HepG2 (cell line): ENCODE data around the gene ZSCAN26. TPM values are rescaled to one million over a fixed set of nuclear protein-coding genes. Genes with fewer than 3 reads are reported as not detected.

ENCODE experiments used
- HNF4G ChIP-seq, 2 experiments: sonication (generic) in 1 of 2; formaldehyde crosslinking in 1 of 2; IDR thresholded peaks; 2 replicates each; pipeline versions ENCODE4 v1.4.0 to v1.6.1; 2011 to 2020; ENCODE audit warnings: borderline replicate concordance in 2 of 2, low read depth in 2 of 2, mild to moderate bottlenecking in 2 of 2, low read length in 1 of 2, missing genetic modification reagents in 1 of 2, moderate library complexity in 1 of 2
- IKZF4 ChIP-seq: sonication (generic); formaldehyde crosslinking; IDR thresholded peaks from 2 replicates; pipeline ENCODE4 v1.5.1; 2020; ENCODE audit warnings: borderline replicate concordance, mild to moderate bottlenecking, low read depth, missing genetic modification reagents; ENCODE audit errors: not compliant biosample characterization
- MEIS2 ChIP-seq: sonication (generic); formaldehyde crosslinking; IDR thresholded peaks from 2 replicates; pipeline ENCODE4 v1.9.0; 2021; ENCODE audit warnings: mild to moderate bottlenecking, missing genetic modification reagents
- NBN ChIP-seq: fragments of 450-650 bp; conservative IDR thresholded peaks from 2 replicates; pipeline ENCODE4 v1.6.1; 2017
- XRCC5 ChIP-seq: fragments of 200-400 bp; formaldehyde crosslinking; optimal IDR thresholded peaks from 2 replicates; pipeline ENCODE3; 2017; ENCODE audit warnings: mild to moderate bottlenecking, low read length
- ZMYM2 ChIP-seq: sonication (generic); formaldehyde crosslinking; IDR thresholded peaks from 2 replicates; pipeline ENCODE4 v1.8.0; 2022; ENCODE audit warnings: mild to moderate bottlenecking, missing genetic modification reagents
- ZNF607 ChIP-seq: sonication (generic); formaldehyde crosslinking; IDR thresholded peaks from 2 replicates; pipeline ENCODE4 v1.5.1; 2020; ENCODE audit warnings: missing genetic modification reagents, mild to moderate bottlenecking, borderline replicate concordance
- ZNF652 ChIP-seq: IDR thresholded peaks from 2 replicates; pipeline ENCODE4 v1.6.1; 2016; ENCODE audit warnings: low read depth, borderline replicate concordance
- ZNF773 ChIP-seq: sonication (generic); formaldehyde crosslinking; IDR thresholded peaks from 2 replicates; pipeline ENCODE4 v1.4.0; 2020; ENCODE audit warnings: missing genetic modification reagents, borderline replicate concordance
- ZNF788 ChIP-seq: sonication (generic); formaldehyde crosslinking; IDR thresholded peaks from 2 replicates; pipeline ENCODE4 v1.5.0; 2020; ENCODE audit warnings: mild to moderate bottlenecking, missing genetic modification reagents, borderline replicate concordance
- polyA plus RNA-seq, 8 experiments: library from polyadenylated mRNA; depleted of rRNA in 3 of 8; stranded (reverse) in 7 of 8; unstranded in 1 of 8; fragments of >200 nt; fragmentation: Illumina TruSeq in 4 of 8; extraction: Trizol in 4 of 8; gene quantifications; 2 replicates each; pipeline versions ENCODE4 v1.2.1 to v1.2.3, GENCODE V29; 2011 to 2016; ENCODE audit warnings: low read depth in 4 of 8, missing spikeins in 1 of 8, mixed read lengths in 1 of 8; ENCODE audit not compliant: insufficient read depth in 1 of 8
- total RNA-seq, 5 experiments: library from RNA; depleted of rRNA; stranded (reverse); fragments of >200 nt; fragmentation: Illumina TruSeq; extraction: Trizol; gene quantifications; 2 replicates each; pipeline ENCODE4 v1.2.3, GENCODE V29; 2016; ENCODE audit warnings: low read depth in 1 of 5
- TF ChIP-seq, protein P1 (sequence below): sonication (generic); formaldehyde crosslinking; IDR thresholded peaks from 2 replicates; pipeline ENCODE4 v1.9.0; 2021; ENCODE audit warnings: mild to moderate bottlenecking, missing genetic modification reagents
- TF ChIP-seq, protein P2 (sequence below): IDR thresholded peaks from 2 replicates; pipeline ENCODE4 v1.6.1; 2016; ENCODE audit warnings: low read depth, missing genetic modification reagents, missing compliant biosample characterization
- TF ChIP-seq, protein P3 (sequence below): IDR thresholded peaks from 2 replicates; pipeline ENCODE4 v1.6.1; 2018; ENCODE audit warnings: missing genetic modification reagents
- TF ChIP-seq, protein P4 (sequence below): sonication (generic); formaldehyde crosslinking; IDR thresholded peaks from 2 replicates; pipeline ENCODE4 v1.4.0; 2020; ENCODE audit warnings: missing genetic modification reagents

ZSCAN26 gene
- total and polyA plus RNA-seq, 2 of the 13 experiments (the other 11 are each of a cell fraction or from before 2014, with no cell fraction given), result 12.0 to 15.6 TPM

GRCh38 chr6:28323813-28324424 lies 57.0 kb downstream of the ZSCAN26 start (continued):
- TF ChIP-seq, protein P1, sequence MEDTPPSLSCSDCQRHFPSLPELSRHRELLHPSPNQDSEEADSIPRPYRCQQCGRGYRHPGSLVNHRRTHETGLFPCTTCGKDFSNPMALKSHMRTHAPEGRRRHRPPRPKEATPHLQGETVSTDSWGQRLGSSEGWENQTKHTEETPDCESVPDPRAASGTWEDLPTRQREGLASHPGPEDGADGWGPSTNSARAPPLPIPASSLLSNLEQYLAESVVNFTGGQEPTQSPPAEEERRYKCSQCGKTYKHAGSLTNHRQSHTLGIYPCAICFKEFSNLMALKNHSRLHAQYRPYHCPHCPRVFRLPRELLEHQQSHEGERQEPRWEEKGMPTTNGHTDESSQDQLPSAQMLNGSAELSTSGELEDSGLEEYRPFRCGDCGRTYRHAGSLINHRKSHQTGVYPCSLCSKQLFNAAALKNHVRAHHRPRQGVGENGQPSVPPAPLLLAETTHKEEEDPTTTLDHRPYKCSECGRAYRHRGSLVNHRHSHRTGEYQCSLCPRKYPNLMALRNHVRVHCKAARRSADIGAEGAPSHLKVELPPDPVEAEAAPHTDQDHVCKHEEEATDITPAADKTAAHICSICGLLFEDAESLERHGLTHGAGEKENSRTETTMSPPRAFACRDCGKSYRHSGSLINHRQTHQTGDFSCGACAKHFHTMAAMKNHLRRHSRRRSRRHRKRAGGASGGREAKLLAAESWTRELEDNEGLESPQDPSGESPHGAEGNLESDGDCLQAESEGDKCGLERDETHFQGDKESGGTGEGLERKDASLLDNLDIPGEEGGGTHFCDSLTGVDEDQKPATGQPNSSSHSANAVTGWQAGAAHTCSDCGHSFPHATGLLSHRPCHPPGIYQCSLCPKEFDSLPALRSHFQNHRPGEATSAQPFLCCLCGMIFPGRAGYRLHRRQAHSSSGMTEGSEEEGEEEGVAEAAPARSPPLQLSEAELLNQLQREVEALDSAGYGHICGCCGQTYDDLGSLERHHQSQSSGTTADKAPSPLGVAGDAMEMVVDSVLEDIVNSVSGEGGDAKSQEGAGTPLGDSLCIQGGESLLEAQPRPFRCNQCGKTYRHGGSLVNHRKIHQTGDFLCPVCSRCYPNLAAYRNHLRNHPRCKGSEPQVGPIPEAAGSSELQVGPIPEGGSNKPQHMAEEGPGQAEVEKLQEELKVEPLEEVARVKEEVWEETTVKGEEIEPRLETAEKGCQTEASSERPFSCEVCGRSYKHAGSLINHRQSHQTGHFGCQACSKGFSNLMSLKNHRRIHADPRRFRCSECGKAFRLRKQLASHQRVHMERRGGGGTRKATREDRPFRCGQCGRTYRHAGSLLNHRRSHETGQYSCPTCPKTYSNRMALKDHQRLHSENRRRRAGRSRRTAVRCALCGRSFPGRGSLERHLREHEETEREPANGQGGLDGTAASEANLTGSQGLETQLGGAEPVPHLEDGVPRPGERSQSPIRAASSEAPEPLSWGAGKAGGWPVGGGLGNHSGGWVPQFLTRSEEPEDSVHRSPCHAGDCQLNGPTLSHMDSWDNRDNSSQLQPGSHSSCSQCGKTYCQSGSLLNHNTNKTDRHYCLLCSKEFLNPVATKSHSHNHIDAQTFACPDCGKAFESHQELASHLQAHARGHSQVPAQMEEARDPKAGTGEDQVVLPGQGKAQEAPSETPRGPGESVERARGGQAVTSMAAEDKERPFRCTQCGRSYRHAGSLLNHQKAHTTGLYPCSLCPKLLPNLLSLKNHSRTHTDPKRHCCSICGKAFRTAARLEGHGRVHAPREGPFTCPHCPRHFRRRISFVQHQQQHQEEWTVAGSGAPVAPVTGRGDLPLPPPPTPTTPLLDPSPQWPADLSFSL (CRISPR knock-in tag), result no peak; the same call in 1 of the 2 replicates
- TF ChIP-seq ZNF773 (CRISPR knock-in tag) (no peak), MEIS2 (CRISPR knock-in tag) (0 out of 2 replicates have a peak, but pooled peaks have one; percentile 53), XRCC5 (peak; percentile 30), NBN (no peak), ZNF652 (CRISPR knock-in tag) (peak; percentile 51; the same call in 1 of the 2 replicates), IKZF4 (CRISPR knock-in tag) (peak; percentile 48), ZNF607 (CRISPR knock-in tag) (peak; percentile 77; the same call in 1 of the 2 replicates), ZNF788 (CRISPR knock-in tag) (no peak), HNF4G (IDR thresholded peaks at IDR 0.05; ENCODE audit: borderline replicate concordance, low read depth, low read length) (peak; percentile 60), HNF4G (CRISPR knock-in tag; IDR thresholded peaks at IDR 0.05; ENCODE audit: borderline replicate concordance, low read depth) (peak; percentile 36; the same call in 1 of the 2 replicates), ZMYM2 (CRISPR knock-in tag) (no peak)
- TF ChIP-seq, protein P2, sequence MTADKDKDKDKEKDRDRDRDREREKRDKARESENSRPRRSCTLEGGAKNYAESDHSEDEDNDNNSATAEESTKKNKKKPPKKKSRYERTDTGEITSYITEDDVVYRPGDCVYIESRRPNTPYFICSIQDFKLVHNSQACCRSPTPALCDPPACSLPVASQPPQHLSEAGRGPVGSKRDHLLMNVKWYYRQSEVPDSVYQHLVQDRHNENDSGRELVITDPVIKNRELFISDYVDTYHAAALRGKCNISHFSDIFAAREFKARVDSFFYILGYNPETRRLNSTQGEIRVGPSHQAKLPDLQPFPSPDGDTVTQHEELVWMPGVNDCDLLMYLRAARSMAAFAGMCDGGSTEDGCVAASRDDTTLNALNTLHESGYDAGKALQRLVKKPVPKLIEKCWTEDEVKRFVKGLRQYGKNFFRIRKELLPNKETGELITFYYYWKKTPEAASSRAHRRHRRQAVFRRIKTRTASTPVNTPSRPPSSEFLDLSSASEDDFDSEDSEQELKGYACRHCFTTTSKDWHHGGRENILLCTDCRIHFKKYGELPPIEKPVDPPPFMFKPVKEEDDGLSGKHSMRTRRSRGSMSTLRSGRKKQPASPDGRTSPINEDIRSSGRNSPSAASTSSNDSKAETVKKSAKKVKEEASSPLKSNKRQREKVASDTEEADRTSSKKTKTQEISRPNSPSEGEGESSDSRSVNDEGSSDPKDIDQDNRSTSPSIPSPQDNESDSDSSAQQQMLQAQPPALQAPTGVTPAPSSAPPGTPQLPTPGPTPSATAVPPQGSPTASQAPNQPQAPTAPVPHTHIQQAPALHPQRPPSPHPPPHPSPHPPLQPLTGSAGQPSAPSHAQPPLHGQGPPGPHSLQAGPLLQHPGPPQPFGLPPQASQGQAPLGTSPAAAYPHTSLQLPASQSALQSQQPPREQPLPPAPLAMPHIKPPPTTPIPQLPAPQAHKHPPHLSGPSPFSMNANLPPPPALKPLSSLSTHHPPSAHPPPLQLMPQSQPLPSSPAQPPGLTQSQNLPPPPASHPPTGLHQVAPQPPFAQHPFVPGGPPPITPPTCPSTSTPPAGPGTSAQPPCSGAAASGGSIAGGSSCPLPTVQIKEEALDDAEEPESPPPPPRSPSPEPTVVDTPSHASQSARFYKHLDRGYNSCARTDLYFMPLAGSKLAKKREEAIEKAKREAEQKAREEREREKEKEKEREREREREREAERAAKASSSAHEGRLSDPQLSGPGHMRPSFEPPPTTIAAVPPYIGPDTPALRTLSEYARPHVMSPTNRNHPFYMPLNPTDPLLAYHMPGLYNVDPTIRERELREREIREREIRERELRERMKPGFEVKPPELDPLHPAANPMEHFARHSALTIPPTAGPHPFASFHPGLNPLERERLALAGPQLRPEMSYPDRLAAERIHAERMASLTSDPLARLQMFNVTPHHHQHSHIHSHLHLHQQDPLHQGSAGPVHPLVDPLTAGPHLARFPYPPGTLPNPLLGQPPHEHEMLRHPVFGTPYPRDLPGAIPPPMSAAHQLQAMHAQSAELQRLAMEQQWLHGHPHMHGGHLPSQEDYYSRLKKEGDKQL (CRISPR knock-in tag), result no peak
- TF ChIP-seq, protein P3, sequence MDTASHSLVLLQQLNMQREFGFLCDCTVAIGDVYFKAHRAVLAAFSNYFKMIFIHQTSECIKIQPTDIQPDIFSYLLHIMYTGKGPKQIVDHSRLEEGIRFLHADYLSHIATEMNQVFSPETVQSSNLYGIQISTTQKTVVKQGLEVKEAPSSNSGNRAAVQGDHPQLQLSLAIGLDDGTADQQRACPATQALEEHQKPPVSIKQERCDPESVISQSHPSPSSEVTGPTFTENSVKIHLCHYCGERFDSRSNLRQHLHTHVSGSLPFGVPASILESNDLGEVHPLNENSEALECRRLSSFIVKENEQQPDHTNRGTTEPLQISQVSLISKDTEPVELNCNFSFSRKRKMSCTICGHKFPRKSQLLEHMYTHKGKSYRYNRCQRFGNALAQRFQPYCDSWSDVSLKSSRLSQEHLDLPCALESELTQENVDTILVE, result no peak
- TF ChIP-seq, protein P4, sequence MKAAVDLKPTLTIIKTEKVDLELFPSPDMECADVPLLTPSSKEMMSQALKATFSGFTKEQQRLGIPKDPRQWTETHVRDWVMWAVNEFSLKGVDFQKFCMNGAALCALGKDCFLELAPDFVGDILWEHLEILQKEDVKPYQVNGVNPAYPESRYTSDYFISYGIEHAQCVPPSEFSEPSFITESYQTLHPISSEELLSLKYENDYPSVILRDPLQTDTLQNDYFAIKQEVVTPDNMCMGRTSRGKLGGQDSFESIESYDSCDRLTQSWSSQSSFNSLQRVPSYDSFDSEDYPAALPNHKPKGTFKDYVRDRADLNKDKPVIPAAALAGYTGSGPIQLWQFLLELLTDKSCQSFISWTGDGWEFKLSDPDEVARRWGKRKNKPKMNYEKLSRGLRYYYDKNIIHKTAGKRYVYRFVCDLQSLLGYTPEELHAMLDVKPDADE (CRISPR knock-in tag), result no peak
